ENCODE results near the gene RTKN. TPM values are rescaled to one million over a fixed set of nuclear protein-coding genes. Genes with fewer than 3 reads are reported as not detected.

The RTKN gene
- total and polyA plus RNA-seq, 2 of the 13 experiments (the other 11 are each of a cell fraction or from before 2014, with no cell fraction given) = 159 to 166 TPM

DNA sequence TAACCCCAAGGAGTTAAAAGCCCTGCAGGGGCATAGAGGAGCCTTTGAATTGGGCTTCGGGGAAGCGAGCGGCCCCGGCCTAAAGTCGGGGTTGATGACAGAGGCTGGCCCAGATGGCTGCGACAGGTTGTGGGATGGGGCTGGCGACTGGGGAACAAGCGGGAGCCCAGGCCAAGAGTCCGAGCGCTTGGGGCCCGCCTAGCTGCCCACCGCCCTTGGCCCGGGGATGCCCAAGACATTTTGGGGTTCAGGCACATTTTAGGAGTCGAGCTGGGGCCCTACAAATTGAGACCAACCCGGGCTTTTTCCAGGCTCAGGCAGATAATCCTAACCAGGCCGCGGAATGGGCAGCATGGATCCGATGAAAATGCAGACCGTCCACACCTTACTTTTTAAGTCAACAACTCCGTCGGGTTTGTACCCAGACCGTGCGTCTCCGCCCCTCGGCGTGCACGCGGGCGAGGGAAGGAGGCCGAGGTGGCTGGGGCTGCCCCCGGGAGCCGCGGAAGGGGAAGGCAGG, 507 bp downstream of the RTKN start (continued):
- TF ChIP-seq GABPA (IDR thresholded peaks at IDR 0.05; ENCODE audit: low read depth, low read length) = no peak
- TF ChIP-seq GABPA (CRISPR knock-in tag; IDR thresholded peaks at IDR 0.05; ENCODE audit: low read depth) = no peak
- TF ChIP-seq, protein P1, sequence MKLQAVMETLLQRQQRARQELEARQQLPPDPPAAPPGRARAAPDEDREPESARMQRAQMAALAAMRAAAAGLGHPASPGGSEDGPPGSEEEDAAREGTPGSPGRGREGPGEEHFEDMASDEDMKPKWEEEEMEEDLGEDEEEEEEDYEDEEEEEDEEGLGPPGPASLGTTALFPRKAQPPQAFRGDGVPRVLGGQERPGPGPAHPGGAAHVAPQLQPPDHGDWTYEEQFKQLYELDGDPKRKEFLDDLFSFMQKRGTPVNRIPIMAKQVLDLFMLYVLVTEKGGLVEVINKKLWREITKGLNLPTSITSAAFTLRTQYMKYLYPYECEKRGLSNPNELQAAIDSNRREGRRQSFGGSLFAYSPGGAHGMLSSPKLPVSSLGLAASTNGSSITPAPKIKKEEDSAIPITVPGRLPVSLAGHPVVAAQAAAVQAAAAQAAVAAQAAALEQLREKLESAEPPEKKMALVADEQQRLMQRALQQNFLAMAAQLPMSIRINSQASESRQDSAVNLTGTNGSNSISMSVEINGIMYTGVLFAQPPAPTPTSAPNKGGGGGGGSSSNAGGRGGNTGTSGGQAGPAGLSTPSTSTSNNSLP (IDR thresholded peaks at IDR 0.05; ENCODE audit: low read depth, low read length) = no peak
- TF ChIP-seq ARID2 (CRISPR knock-in tag; IDR thresholded peaks at IDR 0.05; ENCODE audit: borderline replicate concordance) = 0 out of 2 replicates have a peak, but pooled peaks have one; percentile 3
- 0 out of 2 replicates have a peak, but pooled peaks have one; percentile 15 for TF ChIP-seq U2AF2 (IDR thresholded peaks at IDR 0.05; ENCODE audit: low read depth, low read length)
- TF ChIP-seq, protein P2, sequence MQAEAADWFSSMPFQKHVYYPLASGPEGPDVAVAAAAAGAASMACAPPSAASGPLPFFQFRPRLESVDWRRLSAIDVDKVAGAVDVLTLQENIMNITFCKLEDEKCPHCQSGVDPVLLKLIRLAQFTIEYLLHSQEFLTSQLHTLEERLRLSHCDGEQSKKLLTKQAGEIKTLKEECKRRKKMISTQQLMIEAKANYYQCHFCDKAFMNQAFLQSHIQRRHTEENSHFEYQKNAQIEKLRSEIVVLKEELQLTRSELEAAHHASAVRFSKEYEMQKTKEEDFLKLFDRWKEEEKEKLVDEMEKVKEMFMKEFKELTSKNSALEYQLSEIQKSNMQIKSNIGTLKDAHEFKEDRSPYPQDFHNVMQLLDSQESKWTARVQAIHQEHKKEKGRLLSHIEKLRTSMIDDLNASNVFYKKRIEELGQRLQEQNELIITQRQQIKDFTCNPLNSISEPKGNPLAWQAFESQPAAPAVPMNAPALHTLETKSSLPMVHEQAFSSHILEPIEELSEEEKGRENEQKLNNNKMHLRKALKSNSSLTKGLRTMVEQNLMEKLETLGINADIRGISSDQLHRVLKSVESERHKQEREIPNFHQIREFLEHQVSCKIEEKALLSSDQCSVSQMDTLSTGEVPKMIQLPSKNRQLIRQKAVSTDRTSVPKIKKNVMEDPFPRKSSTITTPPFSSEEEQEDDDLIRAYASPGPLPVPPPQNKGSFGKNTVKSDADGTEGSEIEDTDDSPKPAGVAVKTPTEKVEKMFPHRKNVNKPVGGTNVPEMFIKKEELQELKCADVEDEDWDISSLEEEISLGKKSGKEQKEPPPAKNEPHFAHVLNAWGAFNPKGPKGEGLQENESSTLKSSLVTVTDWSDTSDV (CRISPR knock-in tag; IDR thresholded peaks at IDR 0.05) = 0 out of 2 replicates have a peak, but pooled peaks have one; percentile 12
- no peak for TF ChIP-seq TBP (CRISPR knock-in tag; IDR thresholded peaks at IDR 0.05)
- peak; percentile 15; the same call in 1 of the 2 replicates for TF ChIP-seq PBX3 (CRISPR knock-in tag; IDR thresholded peaks at IDR 0.05; ENCODE audit: borderline replicate concordance)
- no peak for TF ChIP-seq ZNF207 (IDR thresholded peaks at IDR 0.05; ENCODE audit: borderline replicate concordance)
- TF ChIP-seq ZSCAN12 (CRISPR knock-in tag; IDR thresholded peaks at IDR 0.05) = no peak
- no peak for TF ChIP-seq NFIC (IDR thresholded peaks at IDR 0.05; ENCODE audit: low read length)
- TF ChIP-seq ZNF318 (CRISPR knock-in tag; IDR thresholded peaks at IDR 0.05) = 0 out of 2 replicates have a peak, but pooled peaks have one; percentile 24
- 0 out of 2 replicates have a peak, but pooled peaks have one; percentile 12 for TF ChIP-seq ZNF33A (CRISPR knock-in tag; IDR thresholded peaks at IDR 0.05; ENCODE audit: borderline replicate concordance)
